NCI-H187 (cell line): ENCODE measurements around the gene ACTRT3.

ENCODE experiments used
- DNase-seq, 2 experiments: peaks; one replicate each; lab custom pipeline; 2025; lab: John Stamatoyannopoulos, UW

The ACTRT3 gene

GRCh38 chr3:169769287-169770181, at the start of gene ACTRT3:
Gene ACTRT3, minus strand, starts transcription at chr3:169769561. Its CDS starts 41 bp downstream, at chr3:169769520.
- no peak for DNase-seq

GRCh38 chr3:169818316-169818715, 49.0 kb upstream of the ACTRT3 start:
- no peak for DNase-seq

GRCh38 chr3:169815590-169816150, 46.3 kb upstream of the ACTRT3 start:
- DNase-seq = peak in 1 of 2 experiments; percentile 2

- DNase-seq = no peak
These were observed 44.6 kb upstream of the ACTRT3 start for GRCh38 chr3:169813757-169814517.

- no peak for DNase-seq
These were observed 43.9 kb upstream of the ACTRT3 start for GRCh38 chr3:169813278-169813677.

GRCh38 chr3:169812332-169813235, 43.2 kb upstream of the ACTRT3 start, which contains the start of the genes LRRC34 and LRRIQ4:
Gene LRRC34, minus strand, starts transcription at chr3:169812904. Its CDS starts 356 bp downstream, at chr3:169812548.
Gene LRRIQ4, plus strand, starts transcription at chr3:169812870. Its CDS starts 9,052 bp downstream, at chr3:169821922.
- peak; percentile 42 to 43 for DNase-seq

- peak in 1 of 2 experiments; percentile 51 for DNase-seq
These were observed 42.4 kb upstream of the ACTRT3 start for GRCh38 chr3:169811631-169812331.

GRCh38 chr3:169809230-169809795, 40.0 kb upstream of the ACTRT3 start:
- no peak for DNase-seq

GRCh38 chr3:169804681-169805080, 35.3 kb upstream of the ACTRT3 start:
- no peak for DNase-seq

GRCh38 chr3:169792359-169792758, 23.0 kb upstream of the ACTRT3 start:
- no peak for DNase-seq

- DNase-seq = no peak
These were observed 21.5 kb upstream of the ACTRT3 start for GRCh38 chr3:169790687-169791429.

- no peak for DNase-seq
These were observed 20.9 kb upstream of the ACTRT3 start for GRCh38 chr3:169790219-169790618.

- DNase-seq = no peak
These were observed 18.4 kb upstream of the ACTRT3 start for GRCh38 chr3:169787791-169788190.

GRCh38 chr3:169787120-169787519, 17.8 kb upstream of the ACTRT3 start:
- DNase-seq = no peak

GRCh38 chr3:169781209-169781855, 12.0 kb upstream of the ACTRT3 start:
- no peak for DNase-seq

- DNase-seq = no peak
These were observed 11.4 kb upstream of the ACTRT3 start for GRCh38 chr3:169780742-169781141.

- DNase-seq = no peak
These were observed 8.5 kb upstream of the ACTRT3 start for GRCh38 chr3:169777822-169778221.

- no peak for DNase-seq
These were observed 4.8 kb upstream of the ACTRT3 start for GRCh38 chr3:169774186-169774585.
